ENCODE data around the gene PLET1.

GRCh38 chr11:112285841-112286311, 25.2 kb upstream of the PLET1 start:
- no peak for TF ChIP-seq CTCF (IDR thresholded peaks at IDR 0.05; ENCODE audit: insufficient read depth, low read depth, low read length)
- TF ChIP-seq EZH2 (IDR thresholded peaks at IDR 0.05; ENCODE audit: insufficient read depth, low read length) = no peak
